Activated CD8-positive, alpha-beta T cell treated with anti-CD3 and anti-CD28 coated beads, Interleukin-2, amount 10 ng/mL, durations not matched to agents 7 days and 5 days (primary cell): ENCODE data around the gene PTH2. TPM values are rescaled to one million over a fixed set of nuclear protein-coding genes. Genes with fewer than 3 reads are reported as not detected.
"Not testable (repeated sequence)": the region's sequence is repeated elsewhere in the genome, so short reads cannot be mapped to it uniquely, and the experiment has no call there.

Source experiments
- ATAC-seq: fragments of 150-1000 bp; cut with Tn5 transposase; one replicate; pipeline ENCODE4 v1.10.0; 2021; ENCODE audit warnings: moderate library complexity
- CTCF ChIA-PET: fragments of 350-600 bp; sonication (Branson Sonifier 250); formaldehyde crosslinking; loops from one replicate; lab custom pipeline; 2021; ENCODE audit warnings: antibody characterized with exemption; lab: Charles Lee
- POLR2A ChIA-PET: fragments of 350-600 bp; sonication (Branson Sonifier 250); formaldehyde crosslinking; loops from one replicate; lab custom pipeline; 2021; ENCODE audit warnings: antibody characterized with exemption; lab: Charles Lee
- DNase-seq: peaks from one replicate; pipeline ENCODE4 v3.0.0-alpha.2; 2020
- H3K27ac Mint-ChIP-seq: one replicate; pipeline ENCODE4 v1.8.0; 2021; ENCODE audit warnings: mild to moderate bottlenecking, mixed read lengths
- H3K27me3 Mint-ChIP-seq: one replicate; pipeline ENCODE4 v1.8.0; 2021; ENCODE audit warnings: low read depth, mixed read lengths
- H3K36me3 Mint-ChIP-seq: one replicate; pipeline ENCODE4 v1.8.0; 2021; ENCODE audit warnings: low read depth, mixed read lengths
- H3K4me1 Mint-ChIP-seq: one replicate; pipeline ENCODE4 v1.8.0; 2021; ENCODE audit warnings: low read depth, mixed read lengths
- H3K4me3 Mint-ChIP-seq: one replicate; pipeline ENCODE4 v1.8.0; 2021; ENCODE audit warnings: mild to moderate bottlenecking, mixed read lengths
- H3K9me3 Mint-ChIP-seq: one replicate; pipeline ENCODE4 v1.8.0; 2022; ENCODE audit warnings: mixed read lengths; ENCODE audit not compliant: insufficient read depth
- total RNA-seq, 2 experiments: library from RNA; stranded (reverse); gene quantifications; one replicate each; pipeline ENCODE4 v1.2.3, GENCODE V29; 2021

Gene PTH2
- total RNA-seq, 2 experiments from 2014 or later = not detected

DNA sequence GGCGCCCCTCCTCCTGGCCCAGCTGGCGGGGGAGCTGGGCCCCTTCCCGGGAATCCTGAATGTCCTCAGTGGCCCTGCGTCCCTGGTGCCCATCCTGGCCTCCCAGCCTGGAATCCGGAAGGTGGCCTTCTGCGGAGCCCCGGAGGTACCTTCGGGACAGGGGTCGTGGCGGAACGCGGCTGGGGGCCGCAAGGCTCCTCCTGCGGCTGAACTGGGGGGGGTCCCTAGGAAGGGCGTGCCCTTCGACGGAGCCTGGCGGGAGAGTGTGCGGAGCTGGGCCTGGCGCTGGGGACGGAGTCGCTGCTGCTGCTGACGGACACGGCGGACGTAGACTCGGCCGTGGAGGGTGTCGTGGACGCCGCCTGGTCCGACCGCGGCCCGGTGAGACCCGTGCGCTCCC lies 38.4 kb upstream of the PTH2 start:
- Mint-ChIP-seq H3K27ac (no peak overlapping the region), H3K4me1 (no peaks in the 10 kb centered on the region), H3K9me3 (no peaks in the 10 kb centered on the region), H3K27me3 (no peaks in the 10 kb centered on the region), H3K36me3 (peaks cover 16% of the 10 kb centered on the region), H3K4me3 (no peak overlapping the region)
- DNase-seq (no peak), ATAC-seq (no peak)
- ChIA-PET POLR2A (no interaction called here), CTCF (no interaction called here)

- DNase-seq, H3K4me1 Mint-ChIP-seq, H3K4me3 Mint-ChIP-seq, H3K27ac Mint-ChIP-seq, H3K9me3 Mint-ChIP-seq, CTCF ChIA-PET, H3K27me3 Mint-ChIP-seq, ATAC-seq, POLR2A ChIA-PET: not testable (repeated sequence)
- H3K36me3 Mint-ChIP-seq = peaks cover 15% of the 10 kb centered on the region
Measured at GRCh38 chr19:49461130-49461529, 37.9 kb upstream of the PTH2 start.

DNA sequence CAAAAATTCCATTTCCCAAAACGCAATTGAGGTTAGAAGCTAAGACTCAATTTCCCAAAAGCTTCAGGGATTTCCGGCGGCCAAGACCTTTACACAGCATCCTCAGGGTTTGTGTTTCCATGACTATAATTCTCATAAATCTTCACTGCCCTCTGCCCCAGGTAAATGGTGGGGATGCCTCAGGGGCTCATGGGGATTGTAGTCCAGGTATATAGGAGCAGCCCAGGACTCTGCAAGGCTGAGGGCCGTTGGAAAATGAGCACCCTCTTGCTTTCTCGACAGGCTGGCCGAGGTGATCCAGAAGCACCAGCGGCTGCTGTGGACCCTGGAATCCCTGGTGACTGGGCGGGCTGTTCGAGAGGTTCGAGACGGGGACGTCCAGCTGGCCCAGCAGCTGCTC lies 36.1 kb upstream of the PTH2 start:
- H3K9me3 Mint-ChIP-seq = no peaks in the 10 kb centered on the region

DNA sequence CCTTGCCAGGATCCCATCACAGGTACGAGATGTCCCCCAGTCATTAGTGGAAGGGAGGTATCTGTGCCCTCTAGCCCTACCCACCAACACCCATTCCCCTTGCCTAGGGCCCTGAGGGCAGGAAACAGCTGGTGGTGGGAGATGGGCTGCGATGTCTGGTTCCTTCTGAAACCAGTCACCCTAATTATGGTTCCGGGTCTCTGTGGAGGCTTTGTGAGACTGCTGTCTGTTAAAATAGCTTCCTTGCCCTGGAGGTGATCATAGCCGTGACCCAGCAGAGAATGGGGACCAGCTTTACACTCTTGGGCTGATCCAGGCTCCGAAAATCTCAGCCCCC lies 35.3 kb upstream of the PTH2 start:
- POLR2A ChIA-PET = interaction anchor here (1.0 kb wide), 1 partner anchor 11 kb away, joined by 3 read pairs; no protein-coding TSS in a partner anchor
- no peaks in the 10 kb centered on the region for H3K9me3 Mint-ChIP-seq
- ATAC-seq (no peak), DNase-seq (no peak)
- CTCF ChIA-PET = interaction anchor here (1.2 to 1.3 kb wide), 2 partner anchors 15 to 18 kb away, joined by 3 to 7 read pairs; partner anchors contain the start of gene FLT3LG
- H3K4me3 Mint-ChIP-seq = no peak overlapping the region
- peaks cover 16% of the 10 kb centered on the region for H3K4me1 Mint-ChIP-seq
- H3K27ac Mint-ChIP-seq = no peak overlapping the region
- no peaks in the 10 kb centered on the region for H3K27me3 Mint-ChIP-seq
- H3K36me3 Mint-ChIP-seq = peaks cover 18% of the 10 kb centered on the region

More for the DNA sequence above, 36.1 kb upstream of the PTH2 start:
- peaks cover 11% of the 10 kb centered on the region for H3K4me1 Mint-ChIP-seq
- no peak overlapping the region for H3K4me3 Mint-ChIP-seq
- no peak overlapping the region for H3K27ac Mint-ChIP-seq
- H3K36me3 Mint-ChIP-seq = peaks cover 18% of the 10 kb centered on the region
- no peak for DNase-seq
- ChIA-PET POLR2A (no interaction called here), CTCF (no interaction called here)
- H3K27me3 Mint-ChIP-seq = no peaks in the 10 kb centered on the region
- ATAC-seq = no peak

- Mint-ChIP-seq H3K27me3 (no peaks in the 10 kb centered on the region), H3K27ac (peak overlapping the region; percentile 10), H3K9me3 (no peaks in the 10 kb centered on the region), H3K4me1 (peaks cover 26% of the 10 kb centered on the region), H3K4me3 (no peak overlapping the region), H3K36me3 (peaks cover 20% of the 10 kb centered on the region)
- DNase-seq (no peak), ATAC-seq (no peak)
- POLR2A ChIA-PET = interaction anchor here (1.0 kb wide), 1 partner anchor 13 kb away, joined by 3 read pairs; no protein-coding TSS in a partner anchor
- CTCF ChIA-PET = interaction anchor here (1.1 to 8.6 kb wide), 2 partner anchors 15 to 20 kb away, joined by 3 to 114 read pairs; partner anchors contain the start of gene FLT3LG
Measured at GRCh38 chr19:49456326-49456725, 33.1 kb upstream of the PTH2 start.

DNA sequence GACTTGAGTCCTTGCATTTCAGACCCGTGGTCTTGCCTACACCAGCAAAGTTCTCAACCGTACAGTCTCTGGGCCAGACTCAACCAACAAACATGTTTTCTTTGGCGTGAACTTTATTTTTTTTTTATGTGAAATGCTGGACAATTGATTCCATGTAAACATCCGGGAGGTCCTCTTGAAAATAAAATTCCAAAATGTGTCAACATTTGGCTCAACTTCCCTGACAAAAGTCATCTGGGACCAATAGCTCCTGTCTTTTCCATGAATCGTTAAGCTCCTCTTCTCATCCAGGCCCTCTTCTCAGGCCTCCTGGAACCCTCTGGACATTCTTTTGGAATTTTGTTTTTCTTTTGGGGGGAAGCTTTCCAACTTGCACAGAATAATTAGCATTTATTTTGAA lies 32.5 kb upstream of the PTH2 start:
- H3K9me3 Mint-ChIP-seq = no peaks in the 10 kb centered on the region
- DNase-seq (no peak), ATAC-seq (no peak)
- ChIA-PET POLR2A (interaction anchor here (1.0 kb wide), 1 partner anchor 14 kb away, joined by 3 read pairs; no protein-coding TSS in a partner anchor), CTCF (interaction anchor here (1.1 to 8.6 kb wide), 2 partner anchors 15 to 21 kb away, joined by 3 to 114 read pairs; partner anchors contain the start of gene FLT3LG)
- peaks cover 27% of the 10 kb centered on the region for H3K4me1 Mint-ChIP-seq
- no peaks in the 10 kb centered on the region for H3K27me3 Mint-ChIP-seq
- H3K4me3 Mint-ChIP-seq = no peak overlapping the region
- H3K27ac Mint-ChIP-seq = peak overlapping the region; percentile 10
- peaks cover 22% of the 10 kb centered on the region for H3K36me3 Mint-ChIP-seq

- peak overlapping the region; percentile 93 for H3K4me3 Mint-ChIP-seq
- peak; percentile 4 for ATAC-seq
- H3K36me3 Mint-ChIP-seq = peaks cover 33% of the 10 kb centered on the region
- no peaks in the 10 kb centered on the region for H3K9me3 Mint-ChIP-seq
- H3K27me3 Mint-ChIP-seq = no peaks in the 10 kb centered on the region
- DNase-seq = no peak
- peak overlapping the region; percentile 100 for H3K27ac Mint-ChIP-seq
- H3K4me1 Mint-ChIP-seq = peaks cover 44% of the 10 kb centered on the region
- CTCF ChIA-PET = interaction anchor here (1.0 to 8.6 kb wide), 6 partner anchors 9 to 93 kb away, joined by 3 to 114 read pairs (median 5); partner anchors contain the start of gene FLT3LG
- POLR2A ChIA-PET = interaction anchor here (0.9 to 5.0 kb wide), 10 partner anchors 11 to 126 kb away, joined by 3 to 62 read pairs (median 5); partner anchors contain the start of genes FLT3LG and RPL13A
Measured at GRCh38 chr19:49453757-49454240, 30.6 kb upstream of the PTH2 start.

DNA sequence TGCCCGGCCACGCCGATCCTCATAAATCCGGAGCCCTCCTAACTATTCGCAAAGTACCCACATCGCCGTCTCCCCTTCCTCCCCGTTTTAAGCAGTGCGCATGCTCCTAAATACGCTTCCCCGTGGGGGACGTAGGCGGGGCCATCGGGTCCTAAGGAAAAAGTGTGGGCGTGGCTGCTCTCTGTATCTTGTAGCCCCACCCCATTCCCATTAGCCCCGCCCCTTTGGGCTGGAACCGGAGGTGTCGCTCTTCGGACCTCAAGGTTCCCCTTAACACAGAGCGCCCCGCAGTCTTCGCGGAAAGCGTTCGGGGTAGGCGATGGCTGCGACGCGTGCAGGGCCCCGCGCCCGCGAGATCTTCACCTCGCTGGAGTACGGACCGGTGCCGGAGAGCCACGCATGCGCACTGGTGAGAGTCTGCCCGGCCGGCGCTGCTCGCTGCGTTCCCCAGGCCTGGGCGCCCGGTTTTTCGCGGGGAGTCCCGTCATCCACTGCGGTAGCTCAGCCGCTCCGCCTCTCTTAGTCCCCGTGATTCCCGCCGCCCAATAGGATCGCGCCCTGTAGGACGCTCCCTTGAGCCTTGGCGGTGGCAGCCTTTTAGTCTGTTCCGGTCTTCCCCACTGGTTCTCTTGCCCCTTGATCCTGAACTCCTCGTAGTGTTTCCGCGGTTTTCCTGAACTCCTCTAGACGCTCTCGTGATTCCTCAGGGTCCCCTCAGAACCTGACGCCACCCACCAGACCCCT lies 29.9 kb upstream of the PTH2 start, which contains the start of gene ALDH16A1:
Gene ALDH16A1, plus strand, starts transcription at position 213 of the 744 bp plus-strand sequence. Its CDS starts 107 bp downstream, at position 320.
- H3K4me1 Mint-ChIP-seq = peaks cover 50% of the 10 kb centered on the region
- ATAC-seq (peak; percentile 92), DNase-seq (peak; percentile 99)
- H3K9me3 Mint-ChIP-seq = no peaks in the 10 kb centered on the region
- CTCF ChIA-PET = interaction anchor here (0.6 to 8.6 kb wide), 8 partner anchors 9 to 460 kb away, joined by 3 to 114 read pairs (median 4); partner anchors contain the start of genes FLT3LG and RUVBL2
- H3K27ac Mint-ChIP-seq = peak within 1 kb of the TSS; percentile 100
- no peaks in the 10 kb centered on the region for H3K27me3 Mint-ChIP-seq
- H3K4me3 Mint-ChIP-seq = peak within 1 kb of the TSS; percentile 93
- POLR2A ChIA-PET = interaction anchor here (0.9 to 5.0 kb wide), 9 partner anchors 11 to 125 kb away, joined by 3 to 62 read pairs (median 5); partner anchors contain the start of genes FLT3LG and RPL13A
- peaks cover 39% of the 10 kb centered on the region for H3K36me3 Mint-ChIP-seq

DNA sequence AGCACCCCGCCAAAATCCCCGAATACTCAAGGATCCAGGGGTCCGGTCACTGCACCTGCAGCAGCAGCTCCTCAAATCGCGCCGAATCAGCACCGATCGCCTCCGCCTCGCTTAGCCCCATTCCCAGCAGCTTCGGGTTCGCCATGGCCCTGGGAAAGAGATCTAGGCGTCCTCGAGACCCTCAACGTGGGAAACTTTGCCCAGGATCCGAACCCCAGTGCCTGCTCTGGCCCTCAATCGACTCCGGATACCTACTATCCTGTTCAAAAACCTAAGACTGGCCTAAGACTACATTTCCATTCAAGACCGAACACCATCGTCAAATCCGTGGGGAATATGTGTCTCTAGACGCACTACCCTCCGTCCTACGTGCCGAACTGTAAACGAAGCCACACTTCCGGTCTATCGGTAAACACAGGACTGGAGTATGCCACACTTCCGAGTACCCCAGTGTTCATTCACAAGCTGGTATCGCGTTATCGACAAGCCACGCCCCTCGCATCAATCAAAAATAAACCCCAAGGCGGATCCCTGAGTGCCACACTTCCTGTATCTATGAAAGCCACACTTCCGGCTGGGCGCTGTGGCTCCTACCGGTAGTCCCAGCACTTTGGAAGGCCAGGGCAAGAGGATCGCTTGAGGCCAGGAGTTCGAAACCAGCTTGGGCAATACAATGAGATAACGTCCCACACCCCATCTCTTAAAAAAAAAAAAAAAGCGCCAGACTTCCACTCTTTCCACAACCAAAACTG lies 28.4 kb upstream of the PTH2 start, which contains the start of gene PIH1D1:
Gene PIH1D1, minus strand, starts transcription at position 385 of the 752 bp plus-strand sequence. Its CDS starts 240 bp downstream, at position 145.
- peaks cover 47% of the 10 kb centered on the region for H3K36me3 Mint-ChIP-seq
- ChIA-PET CTCF (interaction anchor here (0.6 to 8.6 kb wide), 10 partner anchors 9 to 738 kb away, joined by 3 to 114 read pairs (median 6); partner anchors contain the start of genes FLT3LG and RUVBL2), POLR2A (interaction anchor here (0.7 to 5.0 kb wide), 12 partner anchors 9 to 57 kb away, joined by 3 to 62 read pairs (median 4); partner anchors contain the start of genes FLT3LG, RPL13A and RPS11)
- ATAC-seq = peak; percentile 67
- H3K27ac Mint-ChIP-seq = peak within 1 kb of the TSS; percentile 100
- H3K9me3 Mint-ChIP-seq = no peaks in the 10 kb centered on the region
- H3K4me1 Mint-ChIP-seq = peaks cover 62% of the 10 kb centered on the region
- peak within 1 kb of the TSS; percentile 93 for H3K4me3 Mint-ChIP-seq
- H3K27me3 Mint-ChIP-seq = no peaks in the 10 kb centered on the region
- peak; percentile 99 for DNase-seq

GRCh38 chr19:49450405-49450804 lies 27.2 kb upstream of the PTH2 start:
- Mint-ChIP-seq H3K4me1 (peaks cover 64% of the 10 kb centered on the region), H3K36me3 (peaks cover 50% of the 10 kb centered on the region), H3K4me3 (peak overlapping the region; percentile 93), H3K9me3 (no peaks in the 10 kb centered on the region), H3K27ac (peak overlapping the region; percentile 100), H3K27me3 (no peaks in the 10 kb centered on the region)
- ChIA-PET CTCF (interaction anchor here (1.0 to 8.6 kb wide), 3 partner anchors 21 to 183 kb away, joined by 3 to 114 read pairs (median 3); partner anchors contain the start of gene FLT3LG), POLR2A (interaction anchor here (1.4 to 5.0 kb wide), 2 partner anchors 20 to 23 kb away, joined by 3 to 62 read pairs; no protein-coding TSS in a partner anchor)
- DNase-seq (no peak), ATAC-seq (no peak)

DNA sequence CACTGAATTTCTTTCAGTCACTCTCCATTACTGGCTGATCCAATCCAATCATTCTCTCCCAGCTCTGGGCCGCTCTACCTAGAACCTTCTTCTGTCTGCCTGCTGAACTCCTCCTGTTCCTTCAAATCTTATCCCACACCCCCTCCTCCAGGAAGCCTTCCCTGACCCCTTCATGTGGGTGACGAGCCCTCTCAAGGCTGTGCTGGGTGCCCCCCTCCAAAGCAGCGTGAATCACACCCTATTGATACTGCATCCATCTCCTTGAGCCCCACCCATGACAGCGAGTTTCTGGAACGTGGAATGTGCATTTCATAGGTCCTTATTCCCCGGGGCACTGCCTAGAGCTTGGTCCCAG lies 25.2 kb upstream of the PTH2 start:
- CTCF ChIA-PET = interaction anchor here (1.1 to 3.8 kb wide), 2 partner anchors 28 to 57 kb away, joined by 3 to 13 read pairs; no protein-coding TSS in a partner anchor
- ATAC-seq = no peak
- no peaks in the 10 kb centered on the region for H3K9me3 Mint-ChIP-seq
- peaks cover 50% of the 10 kb centered on the region for H3K36me3 Mint-ChIP-seq
- no peak overlapping the region for H3K4me3 Mint-ChIP-seq
- POLR2A ChIA-PET = interaction anchor here (0.8 kb wide), 1 partner anchor 28 kb away, joined by 3 read pairs; no protein-coding TSS in a partner anchor
- H3K27ac Mint-ChIP-seq = no peak overlapping the region
- H3K27me3 Mint-ChIP-seq = no peaks in the 10 kb centered on the region
- DNase-seq = no peak
- H3K4me1 Mint-ChIP-seq = peaks cover 67% of the 10 kb centered on the region
